ENCODE results near the gene VRK1.

GRCh38 chr14:96761066-96761465 is 36.1 kb upstream of the VRK1 start:
- TF ChIP-seq CTCF (conservative IDR thresholded peaks at IDR 0.05 in 1 of 2, IDR thresholded peaks at IDR 0.05 in 1 of 2; ENCODE audit: extremely low read depth in 1 of 2, insufficient read depth in 1 of 2, low read depth in 1 of 2, low read length in 2 of 2): no peak
- TF ChIP-seq EZH2 (IDR thresholded peaks at IDR 0.05; ENCODE audit: borderline replicate concordance, low read length): no peak

Data from mammary epithelial cell (primary cell).